ENCODE data around the gene DVL1.

DVL1 gene

DNA sequence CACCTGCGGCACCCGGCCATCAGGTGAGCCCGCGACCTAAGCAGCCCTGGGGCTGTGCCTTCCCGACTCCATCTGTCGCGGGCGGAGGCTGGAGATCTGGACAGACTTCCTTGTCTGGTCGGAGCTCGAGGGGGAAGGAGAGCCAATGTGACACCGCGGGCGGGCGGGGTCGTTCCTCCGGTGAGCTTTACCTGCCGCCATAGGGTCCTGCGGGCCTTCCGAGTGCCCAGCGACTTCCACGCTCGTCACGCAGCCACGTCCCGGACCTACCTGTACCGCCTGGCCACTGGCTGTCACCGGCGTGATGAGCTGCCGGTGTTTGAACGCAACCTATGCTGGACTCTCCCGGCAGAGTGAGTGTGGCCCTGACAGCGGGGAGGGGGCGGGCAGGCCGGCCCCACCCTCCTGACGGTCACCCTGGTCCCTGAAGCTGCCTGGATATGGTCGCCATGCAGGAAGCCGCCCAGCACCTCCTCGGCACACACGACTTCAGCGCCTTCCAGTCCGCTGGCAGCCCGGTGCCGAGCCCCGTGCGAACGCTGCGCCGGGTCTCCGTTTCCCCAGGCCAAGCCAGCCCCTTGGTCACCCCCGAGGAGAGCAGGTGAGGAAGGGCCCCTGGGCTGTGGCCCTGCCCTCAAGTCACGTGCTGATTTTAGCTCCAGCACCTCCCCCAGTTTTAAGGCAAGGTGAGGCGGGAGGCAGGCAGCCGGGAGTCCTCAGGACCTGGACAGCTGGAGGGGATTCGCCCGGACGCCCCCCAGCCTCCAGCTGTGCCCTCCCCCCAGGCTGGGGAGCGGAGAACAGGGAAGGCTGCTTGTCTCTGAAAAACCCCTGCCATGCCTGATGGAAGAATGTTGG, 39.7 kb downstream of the DVL1 start:
- no peak for ATAC-seq

DNA sequence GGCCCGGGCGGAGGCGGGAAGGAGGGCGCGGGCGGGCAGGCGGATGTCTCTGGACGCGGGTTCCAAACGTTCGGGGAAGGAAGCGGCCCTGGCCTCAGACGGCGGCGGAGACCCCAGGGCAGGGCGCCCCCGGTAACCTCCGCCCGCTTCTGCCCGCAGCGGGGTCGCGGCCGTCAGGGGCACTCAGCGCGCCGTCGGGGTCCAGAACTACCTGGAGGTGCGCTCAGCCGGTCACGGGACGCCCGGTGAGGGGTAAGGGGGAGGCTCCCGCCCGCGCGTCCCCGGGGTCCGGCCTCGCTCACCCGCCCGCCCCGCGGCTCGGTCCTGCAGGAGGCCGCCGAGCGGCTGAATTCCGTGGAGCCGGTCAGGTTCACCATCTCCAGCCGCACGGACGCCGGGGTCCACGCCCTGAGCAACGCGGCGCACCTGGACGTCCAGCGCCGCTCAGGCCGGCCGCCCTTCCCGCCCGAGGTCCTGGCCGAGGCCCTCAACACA, 40.4 kb downstream of the DVL1 start:
- no peak for ATAC-seq

DNA sequence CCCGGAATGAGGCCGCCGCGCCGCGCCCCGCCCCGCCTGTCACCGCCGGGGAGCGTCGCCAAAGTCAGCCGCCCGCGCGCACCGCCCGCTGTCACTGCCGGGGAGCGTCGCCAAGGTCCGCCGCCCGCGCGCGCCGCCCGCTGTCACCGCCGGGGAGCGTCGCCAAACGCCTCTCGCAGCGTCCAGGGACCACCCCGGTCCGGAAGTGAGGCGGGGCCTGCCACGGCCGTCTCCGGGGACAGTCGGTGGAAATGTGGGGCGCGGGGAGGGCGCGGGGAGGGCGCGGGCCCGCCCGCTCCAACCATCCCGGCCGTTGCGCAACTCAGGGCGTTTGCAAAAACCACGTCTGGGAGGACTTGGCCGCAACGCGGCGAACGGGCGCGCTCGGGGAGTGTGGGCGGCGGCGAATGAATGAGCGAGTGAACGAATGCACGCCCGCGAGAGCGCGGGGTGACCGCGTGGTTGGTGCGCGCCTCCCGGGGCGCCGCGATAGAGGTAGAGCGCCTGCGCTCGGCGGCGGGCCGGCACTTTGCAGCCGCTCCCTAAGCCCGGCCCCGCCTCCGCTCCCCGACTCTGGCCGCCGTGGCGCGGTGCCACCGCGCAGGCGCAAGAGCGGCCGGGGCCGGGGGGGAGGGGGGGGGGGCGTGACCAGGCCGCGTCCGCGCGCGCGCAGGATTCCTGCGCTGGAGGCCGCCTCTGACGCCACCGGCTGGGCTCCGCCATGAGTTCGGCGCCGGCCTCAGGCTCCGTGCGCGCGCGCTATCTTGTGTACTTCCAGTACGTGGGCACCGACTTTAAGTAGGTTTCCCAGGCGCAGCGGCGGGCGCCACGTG, 41.1 kb downstream of the DVL1 start, which contains the start of the genes ACAP3 and PUSL1:
TSS of gene ACAP3 (minus strand) at position 8 of the 833 bp plus-strand sequence. CDS start 115 bp downstream, outside the sequence.
TSS of gene PUSL1 (plus strand) at position 675 of the 833 bp plus-strand sequence. CDS start at position 722, 47 bp downstream.
- peak; percentile 72 to 75 for ATAC-seq

DNA sequence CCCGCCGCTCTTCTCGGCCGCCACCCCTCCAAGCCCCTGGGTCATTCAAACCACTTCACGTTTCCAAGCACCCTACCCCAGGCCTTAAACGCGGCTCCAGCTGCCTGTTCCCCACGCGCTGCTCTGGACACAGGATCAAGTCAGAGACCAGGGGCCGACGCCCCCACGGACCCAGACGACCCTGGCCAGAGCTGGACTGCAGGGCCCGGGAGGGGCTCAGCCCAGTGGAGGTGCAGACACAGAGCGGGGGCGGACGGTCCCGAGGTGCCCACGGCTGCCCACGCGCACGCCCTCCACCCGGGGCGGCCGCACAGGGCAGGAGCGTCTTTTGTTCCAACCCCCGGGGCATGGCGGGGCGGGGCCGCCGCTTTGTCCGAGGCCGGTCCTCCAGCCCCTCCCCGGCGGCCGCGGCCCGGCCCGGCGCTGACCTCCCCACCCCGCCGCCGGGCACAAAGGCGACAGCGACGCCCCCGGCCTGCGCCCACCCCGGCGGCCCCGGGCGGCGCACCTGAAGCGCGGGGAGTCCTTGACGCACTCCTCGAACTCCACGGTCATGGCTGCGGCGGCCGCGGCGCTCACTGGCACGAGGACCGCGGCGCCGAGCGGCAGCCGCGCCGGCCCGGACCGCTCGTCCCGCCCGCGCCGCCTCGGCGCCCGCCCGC, 41.8 kb downstream of the DVL1 start:
- ATAC-seq = no peak

DNA sequence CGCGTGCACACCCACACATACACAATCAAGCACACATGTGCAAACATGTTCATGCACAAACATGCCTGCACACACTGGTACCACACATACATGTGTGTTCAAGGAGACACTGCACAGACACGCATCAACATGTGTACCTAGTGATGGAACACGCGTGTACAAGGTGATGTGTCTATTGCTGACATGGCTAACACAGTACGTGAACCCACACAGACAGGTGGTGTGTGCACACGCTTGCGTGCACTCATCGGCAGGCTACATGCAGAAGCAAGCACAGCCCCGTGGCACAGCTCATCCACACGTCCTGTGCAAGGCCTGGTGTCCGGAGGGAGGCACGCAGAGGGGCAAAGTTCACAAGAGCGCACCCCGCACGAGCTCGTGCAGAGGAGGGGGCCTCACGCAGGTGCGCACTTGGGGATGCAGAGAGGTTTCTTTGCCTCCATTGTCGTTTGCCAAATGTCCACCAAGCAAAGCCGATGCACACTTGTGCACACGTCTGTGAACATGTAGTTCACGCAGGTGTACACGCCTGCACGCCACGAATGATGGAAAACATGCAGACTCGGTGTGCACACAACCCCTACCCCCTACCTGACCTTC, 42.5 kb downstream of the DVL1 start:
- ATAC-seq = no peak

DNA sequence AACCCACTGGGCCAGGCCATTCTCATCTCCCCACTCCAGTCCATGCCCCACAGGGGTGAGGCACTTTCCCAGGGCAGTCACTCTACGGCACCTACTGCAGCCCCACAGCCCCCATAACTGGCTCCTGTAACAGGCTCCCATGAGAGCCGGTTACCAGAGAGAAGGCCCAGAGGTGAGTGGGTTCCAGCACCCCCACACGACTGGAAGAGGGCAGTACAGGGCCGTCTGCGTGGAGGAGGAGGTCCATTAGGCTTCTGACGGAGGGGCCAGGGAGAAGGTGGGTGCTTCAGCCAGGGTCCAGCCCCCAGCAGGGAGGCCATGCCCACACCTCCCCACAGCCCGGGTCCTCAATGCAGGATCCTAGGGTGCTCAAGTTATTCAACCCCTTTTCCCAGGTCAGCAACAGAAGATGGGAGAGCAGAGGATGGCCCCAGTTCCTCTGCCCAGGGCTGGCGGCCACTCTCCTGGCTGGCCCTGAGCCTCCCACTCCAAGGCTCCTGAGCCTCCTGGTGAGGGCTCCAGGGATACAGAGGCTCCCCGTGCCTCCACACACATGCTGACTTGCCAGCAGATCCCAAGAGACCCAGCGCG, 43.1 kb downstream of the DVL1 start:
- ATAC-seq = no peak

DNA sequence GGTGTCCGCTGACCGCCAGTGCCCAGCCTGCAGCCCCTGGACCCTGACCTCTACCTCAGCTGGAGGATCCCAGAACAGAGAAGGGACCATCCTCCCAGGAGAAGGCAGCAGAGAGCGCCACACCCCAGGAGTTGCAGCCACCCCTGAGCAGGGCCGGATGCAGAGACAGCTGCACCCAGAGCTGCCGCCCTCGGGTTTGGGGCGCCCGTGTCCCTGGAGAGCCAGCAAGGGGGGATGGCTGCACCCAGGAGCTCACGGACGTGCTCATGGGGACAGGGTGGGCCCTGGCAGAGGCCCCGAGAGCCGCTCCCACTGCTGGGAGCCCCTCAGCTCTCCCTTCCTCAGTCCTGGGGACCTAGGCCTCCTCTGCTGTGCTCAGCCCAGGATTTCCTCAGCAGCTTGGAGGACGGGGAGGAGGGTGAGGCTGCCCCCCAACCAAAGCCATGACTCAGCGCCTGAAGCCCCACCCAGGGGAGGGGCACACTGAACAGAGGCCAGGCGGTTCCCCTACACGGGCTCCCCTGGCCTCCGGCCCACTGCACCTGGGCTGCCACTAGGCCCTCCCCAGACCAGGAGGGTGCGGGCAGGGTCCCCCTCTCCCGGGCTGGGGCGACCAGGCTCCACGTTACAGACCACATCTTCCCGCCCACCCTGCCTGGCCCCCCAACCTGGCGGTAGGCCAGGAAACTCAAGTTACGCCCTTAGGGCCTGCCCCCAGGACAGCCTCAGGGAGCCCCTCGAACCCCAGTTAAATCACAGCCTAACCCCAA, 43.7 kb downstream of the DVL1 start:
- peak; percentile 24 to 32 for ATAC-seq

DNA sequence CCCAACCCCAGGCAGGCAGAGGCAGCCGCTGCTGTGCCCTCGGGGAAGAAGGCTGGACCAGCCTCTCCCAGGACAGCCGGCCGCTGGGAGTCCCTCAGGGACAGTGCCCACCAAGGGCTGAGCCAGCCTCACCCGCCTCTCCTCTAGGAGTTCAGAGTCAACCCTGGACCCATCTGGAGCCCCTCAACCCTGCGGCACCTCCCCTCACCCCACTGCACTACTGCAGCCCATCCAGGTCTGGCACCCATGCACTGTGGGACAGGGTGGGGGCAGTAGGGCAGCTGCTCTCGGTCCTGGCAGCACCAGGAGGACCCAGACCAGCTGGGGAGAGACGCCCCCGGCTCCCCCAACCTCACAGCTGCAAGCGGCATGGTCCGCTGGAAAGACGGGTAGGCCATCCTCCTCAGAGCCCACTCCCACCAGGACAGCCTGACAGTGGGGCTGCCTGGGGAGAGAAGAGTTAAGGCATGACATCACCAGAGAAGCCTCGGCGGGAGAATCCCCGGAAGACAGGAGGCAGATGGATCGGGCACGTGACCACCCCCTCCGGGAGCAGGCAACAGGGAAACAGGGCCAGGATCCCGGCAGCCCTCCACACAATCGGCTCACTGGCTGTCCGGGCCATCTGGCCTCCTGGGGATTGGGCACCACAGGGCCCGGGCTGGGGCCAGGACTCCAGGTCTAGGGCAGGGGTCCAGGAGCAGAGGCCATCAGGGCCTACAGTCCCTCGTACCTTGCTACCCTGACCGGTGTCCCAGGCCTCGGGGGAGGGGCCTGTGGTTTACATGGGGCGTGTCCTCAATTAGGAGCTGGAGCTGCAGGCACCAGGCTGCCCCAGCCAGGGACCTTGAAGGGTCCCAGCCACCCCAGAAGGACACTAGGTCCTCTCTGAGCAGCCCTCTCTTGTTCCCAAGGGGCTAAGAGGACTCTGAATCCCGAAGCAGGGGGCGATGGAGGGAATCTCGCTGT, 44.6 kb downstream of the DVL1 start:
- ATAC-seq = no peak

DNA sequence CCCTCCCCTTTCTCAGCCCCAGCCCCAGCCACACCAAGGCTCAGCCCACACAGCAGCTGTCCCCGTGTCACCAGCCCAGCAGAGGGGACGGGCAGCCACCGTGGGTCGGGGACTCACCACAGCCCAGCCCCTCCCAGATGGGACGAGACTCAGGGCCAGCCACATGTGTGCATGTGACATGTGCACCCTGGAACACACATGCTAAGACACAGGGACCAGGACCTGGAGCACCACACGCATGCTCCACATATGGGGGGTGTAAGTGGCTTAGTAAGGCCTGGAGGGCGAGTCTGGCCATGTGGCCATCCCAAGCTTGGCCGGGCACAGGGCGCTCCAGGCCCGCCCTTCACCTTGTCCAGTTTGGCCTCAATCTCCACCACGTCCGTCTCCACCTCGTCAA, 45.5 kb downstream of the DVL1 start:
- no peak for ATAC-seq

DNA sequence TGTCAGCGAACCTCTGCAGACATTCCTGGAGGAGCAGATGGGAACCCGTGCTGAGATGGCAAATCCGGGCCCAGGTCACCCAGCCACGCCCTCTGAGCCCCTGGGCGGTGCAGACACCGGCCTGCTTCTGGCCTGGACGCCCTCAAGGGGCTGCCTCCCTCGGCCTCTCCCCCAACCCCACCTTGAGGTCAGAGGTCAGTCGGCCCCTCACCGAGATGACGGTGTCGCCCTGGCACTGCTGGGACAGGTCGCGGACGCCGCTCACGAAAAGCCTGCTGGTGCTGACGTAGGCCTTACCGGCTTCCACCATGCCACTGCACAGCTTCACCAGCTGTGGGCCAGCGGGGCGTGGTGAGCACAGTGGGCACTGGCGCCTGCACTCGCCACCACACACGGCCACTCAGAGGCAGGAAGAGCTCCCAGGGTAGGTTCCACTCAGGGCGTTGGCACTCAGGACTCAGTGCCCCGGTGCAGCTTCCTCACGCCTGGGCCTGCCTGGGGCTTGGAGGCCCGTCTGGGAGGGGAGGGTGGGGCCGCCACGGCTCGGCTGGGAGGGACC, 46.2 kb downstream of the DVL1 start:
- no peak for ATAC-seq

DNA sequence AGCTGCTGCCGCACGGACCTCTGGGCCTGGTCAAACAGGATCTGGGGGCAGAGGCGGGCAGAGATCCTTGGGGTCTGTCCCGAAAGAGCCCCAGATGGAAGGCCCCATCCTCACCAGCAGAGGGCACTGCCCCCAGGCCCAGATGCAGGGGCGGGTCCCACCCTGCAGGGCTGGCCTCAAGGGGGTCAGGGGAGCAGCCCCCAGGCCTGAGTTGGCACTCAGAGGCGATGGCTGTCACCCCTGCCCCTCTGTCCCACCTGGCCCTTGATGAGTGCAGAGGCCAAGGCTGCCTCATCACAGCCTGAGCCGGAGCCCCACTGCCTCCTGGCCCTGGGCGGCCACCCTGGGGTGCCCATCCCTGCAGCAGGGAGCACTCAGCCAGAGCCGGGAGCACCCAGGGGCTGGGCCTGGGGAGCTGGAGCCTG, 47.2 kb downstream of the DVL1 start:
- no peak for ATAC-seq

DNA sequence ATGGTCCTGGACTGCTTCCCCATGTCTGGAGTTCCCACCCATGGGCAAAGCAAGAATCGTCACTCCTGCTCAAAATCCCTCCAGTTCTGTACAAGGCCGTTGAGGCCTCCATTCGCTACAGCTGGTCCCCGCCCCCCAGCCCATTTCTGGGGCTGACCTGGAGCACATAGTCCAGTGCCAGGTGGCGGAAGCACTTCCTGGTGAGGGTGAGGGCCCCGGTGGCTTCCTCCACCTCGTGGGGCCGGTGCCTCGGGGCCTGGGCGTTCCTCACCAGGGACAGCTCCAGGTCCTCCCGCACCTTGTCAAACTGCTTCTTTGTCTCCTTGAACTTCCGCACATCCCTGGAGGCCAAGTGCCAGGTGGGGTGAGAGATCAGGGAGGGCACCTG, 48.9 kb downstream of the DVL1 start:
- no peak for ATAC-seq

DNA sequence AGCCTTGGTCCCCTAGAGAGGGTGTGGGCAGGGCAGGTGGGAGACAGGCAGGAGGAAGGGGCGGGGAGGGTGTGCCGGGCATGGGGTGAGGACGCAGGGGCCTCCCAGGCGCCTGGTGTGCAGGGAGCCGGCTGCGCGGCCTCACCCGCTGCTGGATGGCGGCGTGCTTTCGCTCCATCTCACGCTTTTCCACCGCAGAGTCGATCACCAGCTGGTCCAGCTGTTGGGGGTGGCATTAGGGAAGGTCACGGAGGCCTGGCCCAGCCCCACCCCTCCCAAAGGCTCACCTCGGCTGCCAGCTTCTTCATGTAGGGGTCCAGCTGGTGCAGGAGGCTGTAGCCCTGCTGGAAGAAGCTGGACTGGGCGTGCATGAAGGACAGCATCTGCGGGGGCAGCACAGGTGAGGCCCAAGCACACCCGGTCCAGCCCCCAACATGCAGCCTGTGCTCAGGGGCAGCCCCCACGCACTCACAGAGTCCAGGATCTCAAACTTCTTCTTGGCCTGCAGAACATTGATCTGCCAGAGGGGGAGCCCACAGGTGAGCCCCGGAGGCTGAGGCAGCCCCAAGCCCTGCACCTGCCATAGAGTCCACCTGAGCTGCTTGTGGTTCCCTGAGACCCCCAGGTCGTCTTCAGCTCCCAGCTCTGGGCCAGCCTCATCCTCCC, 49.4 kb downstream of the DVL1 start:
- ATAC-seq = peak; percentile 68 to 69

DNA sequence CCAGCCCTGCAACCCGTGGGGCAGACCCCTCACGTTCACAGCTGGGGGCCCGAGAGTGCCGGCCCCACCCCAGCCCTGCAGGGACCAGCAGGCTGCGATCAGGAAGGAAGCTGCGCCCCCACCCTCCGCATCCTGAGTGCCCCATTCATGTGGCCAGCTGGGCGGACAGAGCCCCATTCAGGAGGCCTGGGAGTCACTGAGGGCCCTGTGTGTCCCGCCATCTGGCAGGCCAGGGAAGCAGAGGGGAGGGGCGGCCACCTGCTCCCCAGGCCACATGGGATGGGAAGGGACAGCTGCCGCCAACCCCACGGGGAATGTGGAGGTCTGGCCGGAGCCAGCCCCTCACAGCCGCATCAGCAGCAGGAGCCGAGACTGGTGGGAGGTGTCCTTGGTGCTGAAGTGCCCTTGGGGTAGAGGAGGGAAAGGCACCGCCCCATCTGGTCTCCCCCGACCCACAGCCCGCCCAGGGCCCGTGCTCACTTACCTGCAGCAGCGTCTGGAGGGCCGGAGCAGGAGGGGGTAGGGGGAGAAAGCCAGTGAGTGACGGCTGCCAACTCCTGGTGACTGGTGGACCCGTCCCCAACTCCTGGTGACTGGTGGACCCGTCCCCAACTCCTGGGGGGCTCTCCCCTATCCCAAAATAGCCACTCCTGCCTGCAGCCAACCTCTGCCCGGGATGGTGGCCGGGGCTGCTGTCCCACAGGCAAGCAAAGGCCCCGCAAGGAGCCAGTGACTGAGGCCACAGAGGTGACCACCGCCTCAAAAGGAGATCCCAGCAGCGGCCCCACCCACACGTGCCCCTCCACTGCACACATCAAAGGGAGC, 50.1 kb downstream of the DVL1 start:
- ATAC-seq = no peak

DNA sequence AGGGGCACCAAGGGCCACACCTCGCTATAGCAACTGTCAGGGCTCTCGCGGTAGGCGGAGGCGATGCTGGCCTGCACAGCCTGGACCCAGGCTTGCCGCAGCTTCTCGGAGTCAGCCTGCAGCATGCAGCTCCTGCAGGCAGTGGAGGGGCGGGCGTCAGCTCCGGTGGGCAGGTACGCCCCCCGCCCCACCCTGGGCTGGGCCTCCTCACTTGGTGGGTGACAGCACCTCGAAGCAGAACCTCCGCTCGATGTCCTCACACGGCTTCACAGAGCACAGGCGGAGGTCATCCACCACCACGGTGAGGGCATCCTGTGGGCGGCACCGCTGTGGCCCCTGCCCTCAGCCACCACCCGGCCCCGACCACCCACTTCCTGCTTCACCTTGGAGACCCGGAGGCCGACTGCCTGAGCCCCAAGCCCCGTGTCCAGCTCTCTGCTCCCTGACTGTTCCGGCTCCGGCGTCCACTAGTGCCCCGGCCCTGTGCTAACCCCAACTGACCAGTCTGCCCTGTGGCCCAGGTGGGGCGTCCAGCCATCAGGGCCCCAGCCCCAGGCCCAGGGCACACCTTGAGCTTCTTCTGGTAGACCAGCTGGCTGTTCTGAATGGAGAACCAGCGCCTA, 51.3 kb downstream of the DVL1 start:
- no peak for ATAC-seq

DNA sequence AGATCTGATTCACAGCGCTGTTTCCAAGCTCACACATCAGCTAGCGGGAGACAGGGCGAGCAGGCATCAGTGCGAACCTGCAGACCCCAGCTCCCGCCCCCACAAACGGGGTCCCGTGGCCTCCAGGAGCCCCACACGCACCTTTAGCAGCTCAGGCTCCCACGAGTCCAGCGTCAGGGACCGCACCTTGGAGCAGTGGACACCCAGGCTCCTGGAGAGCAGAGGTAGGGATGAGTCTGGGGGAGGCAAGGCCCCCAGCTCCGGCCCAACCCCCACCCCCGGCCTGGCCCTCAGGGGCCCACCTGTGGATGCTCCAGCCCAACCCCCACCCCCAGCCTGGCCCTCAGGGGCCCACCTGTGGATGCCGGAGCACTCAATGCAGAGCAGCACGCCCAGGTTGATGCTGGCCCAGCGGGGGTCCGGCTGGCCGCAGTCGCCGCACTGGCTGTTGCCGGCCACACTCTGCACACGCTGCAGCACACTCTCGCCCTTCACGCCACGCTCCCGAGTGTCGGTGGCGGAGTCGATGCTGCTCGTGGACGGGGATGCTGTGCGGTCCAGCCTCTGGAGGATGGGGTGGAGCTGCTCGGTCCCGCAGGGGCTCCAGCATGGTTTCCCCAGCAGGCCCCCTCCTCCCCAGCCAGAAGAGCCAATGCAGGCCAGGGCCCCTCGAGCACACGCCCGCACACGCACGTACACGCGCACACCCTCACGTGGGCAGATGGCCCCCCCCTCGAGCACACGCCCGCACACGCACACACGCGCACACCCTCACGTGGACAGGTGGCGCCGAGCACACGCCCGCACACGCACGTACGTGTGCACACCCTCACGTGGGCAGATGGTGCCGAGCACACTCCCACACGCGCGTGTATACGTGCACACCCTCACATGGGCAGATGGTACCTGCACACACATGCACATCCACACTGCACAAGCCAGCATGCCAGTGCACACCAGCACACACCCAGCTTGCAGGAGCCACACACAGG, 52.9 kb downstream of the DVL1 start:
- ATAC-seq = no peak

Measured in activated CD4-positive, CD25-positive, alpha-beta regulatory T cell treated with anti-CD3 and anti-CD28 coated beads, Interleukin-2, amount 50 U/mL, for 24 hours (primary cell).